AG04450 (cell line): ENCODE data around the gene PAPLN. TPM values are rescaled to one million over a fixed set of nuclear protein-coding genes. Genes with fewer than 3 reads are reported as not detected.
"Not testable (repeated sequence)": the region's sequence is repeated elsewhere in the genome, so short reads cannot be mapped to it uniquely, and the experiment has no call there.

Experiments used
- CTCF ChIA-PET: fragments of 300-600, 350-600 bp; formaldehyde crosslinking; extraction: SDS; loops from one replicate; lab custom pipeline; 2022; ENCODE audit warnings: antibody characterized with exemption, inconsistent platforms; lab: Charles Lee
- POLR2A ChIA-PET: fragments of 350-600 bp; formaldehyde crosslinking; extraction: SDS; loops from one replicate; lab custom pipeline; 2021; ENCODE audit warnings: antibody characterized with exemption, inconsistent platforms; lab: Yijun Ruan, JAX
- DNase-seq: peaks from one replicate; pipeline ENCODE4 v3.0.0-alpha.2; 2011; ENCODE audit warnings: low read depth, low spot score
- H3K27ac ChIP-seq: one replicate; pipeline ENCODE4 v1.5.1; 2012; ENCODE audit warnings: low read depth, low read length, control low read depth
- H3K27me3 ChIP-seq: one replicate; pipeline ENCODE4 v1.6.0; 2012; ENCODE audit warnings: low read length; ENCODE audit not compliant: control insufficient read depth, insufficient read depth
- H3K4me3 ChIP-seq: 2 replicates; pipeline ENCODE4 v1.5.1; 2011; ENCODE audit warnings: mild to moderate bottlenecking, low read depth, low read length, control low read depth
- H3K9me3 ChIP-seq: 2 replicates; pipeline ENCODE4 v1.5.1; 2012; ENCODE audit warnings: low read length; ENCODE audit not compliant: control insufficient read depth, insufficient read depth
- polyA plus RNA-seq: library from polyadenylated mRNA; depleted of rRNA; stranded (reverse); fragments of >200 nt; gene quantifications from 2 replicates; pipeline ENCODE4 v1.2.3, GENCODE V29; 2011
- TF ChIP-seq, protein P1 (sequence below): IDR thresholded peaks from 2 replicates; pipeline ENCODE4 v1.5.1; 2011; ENCODE audit warnings: low read depth, low read length, control low read depth, inconsistent platforms

Gene PAPLN
- polyA plus RNA-seq, 1 experiment: 3.1 TPM

DNA sequence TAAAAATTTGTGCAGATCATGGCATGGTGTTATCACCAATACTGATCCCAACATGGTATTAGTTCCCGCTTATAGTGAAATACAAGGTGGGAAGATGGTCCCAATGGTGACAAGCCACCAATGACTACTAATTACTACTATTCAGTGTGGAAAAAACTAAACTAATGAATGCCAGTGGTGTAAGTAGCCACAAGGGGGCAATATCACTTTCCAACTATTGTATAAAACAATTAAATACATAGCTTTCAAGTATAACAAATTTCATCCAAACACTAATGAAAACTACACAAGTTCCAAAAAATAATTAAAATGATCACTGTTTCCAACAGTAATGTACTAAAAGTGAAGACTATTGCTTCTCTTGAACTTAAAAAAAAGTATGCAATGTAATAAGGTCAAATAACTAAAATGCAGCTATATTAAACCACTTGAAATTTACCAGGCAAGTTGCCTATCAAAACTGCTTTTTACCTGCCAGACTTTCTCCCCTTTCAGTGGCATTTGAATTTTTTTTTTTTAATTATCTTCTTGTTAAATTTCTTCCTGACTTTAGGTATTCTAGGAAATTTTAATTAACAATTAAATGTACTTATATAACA, 58.0 kb downstream of the PAPLN start:
- H3K27ac ChIP-seq: no peak overlapping the region
- no peak overlapping the region for H3K4me3 ChIP-seq
- H3K27me3 ChIP-seq: no peaks in the 10 kb centered on the region
- no peaks in the 10 kb centered on the region for H3K9me3 ChIP-seq
- TF ChIP-seq, protein P1, sequence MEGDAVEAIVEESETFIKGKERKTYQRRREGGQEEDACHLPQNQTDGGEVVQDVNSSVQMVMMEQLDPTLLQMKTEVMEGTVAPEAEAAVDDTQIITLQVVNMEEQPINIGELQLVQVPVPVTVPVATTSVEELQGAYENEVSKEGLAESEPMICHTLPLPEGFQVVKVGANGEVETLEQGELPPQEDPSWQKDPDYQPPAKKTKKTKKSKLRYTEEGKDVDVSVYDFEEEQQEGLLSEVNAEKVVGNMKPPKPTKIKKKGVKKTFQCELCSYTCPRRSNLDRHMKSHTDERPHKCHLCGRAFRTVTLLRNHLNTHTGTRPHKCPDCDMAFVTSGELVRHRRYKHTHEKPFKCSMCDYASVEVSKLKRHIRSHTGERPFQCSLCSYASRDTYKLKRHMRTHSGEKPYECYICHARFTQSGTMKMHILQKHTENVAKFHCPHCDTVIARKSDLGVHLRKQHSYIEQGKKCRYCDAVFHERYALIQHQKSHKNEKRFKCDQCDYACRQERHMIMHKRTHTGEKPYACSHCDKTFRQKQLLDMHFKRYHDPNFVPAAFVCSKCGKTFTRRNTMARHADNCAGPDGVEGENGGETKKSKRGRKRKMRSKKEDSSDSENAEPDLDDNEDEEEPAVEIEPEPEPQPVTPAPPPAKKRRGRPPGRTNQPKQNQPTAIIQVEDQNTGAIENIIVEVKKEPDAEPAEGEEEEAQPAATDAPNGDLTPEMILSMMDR: peak; percentile 70
- DNase-seq: no peak
- CTCF ChIA-PET: interaction anchor here (0.6 to 2.6 kb wide), 59 partner anchors 9 to 741 kb away, joined by 3 to 173 read pairs (median 4); partner anchors contain the start of gene NUMB
- POLR2A ChIA-PET: interaction anchor here (0.5 to 0.7 kb wide), 3 partner anchors 8 to 1718 kb away, joined by 3 read pairs; no protein-coding TSS in a partner anchor

DNA sequence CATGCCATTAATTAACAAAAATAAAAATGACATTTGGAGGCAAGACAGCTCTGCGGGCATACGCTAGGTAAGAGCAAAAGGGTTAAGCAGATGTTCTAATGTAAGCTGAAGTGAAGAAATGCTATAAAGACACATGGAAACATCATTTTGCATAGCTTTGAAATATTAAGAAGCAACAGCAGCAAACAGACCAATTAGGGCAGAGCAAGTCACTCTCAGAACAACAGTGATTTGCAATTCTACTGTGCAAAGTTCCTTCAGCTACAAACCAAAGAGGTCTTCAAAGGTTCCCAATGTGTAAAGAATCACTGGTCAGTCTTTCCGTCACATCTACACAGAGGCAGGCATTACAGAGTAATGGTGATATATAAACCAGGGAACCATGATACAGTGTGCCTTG, 68.2 kb downstream of the PAPLN start:
- H3K4me3 ChIP-seq: no peak overlapping the region
- TF ChIP-seq, protein P1: no peak
- POLR2A ChIA-PET: interaction anchor here (0.6 kb wide), 1 partner anchor 29 kb away, joined by 4 read pairs; no protein-coding TSS in a partner anchor
- CTCF ChIA-PET: interaction anchor here (1.0 to 4.1 kb wide), 2 partner anchors 10 to 328 kb away, joined by 3 to 37 read pairs; no protein-coding TSS in a partner anchor
- no peak for DNase-seq
- H3K27me3 ChIP-seq: no peaks in the 10 kb centered on the region
- H3K27ac ChIP-seq: no peak overlapping the region
- H3K9me3 ChIP-seq: no peaks in the 10 kb centered on the region

DNA sequence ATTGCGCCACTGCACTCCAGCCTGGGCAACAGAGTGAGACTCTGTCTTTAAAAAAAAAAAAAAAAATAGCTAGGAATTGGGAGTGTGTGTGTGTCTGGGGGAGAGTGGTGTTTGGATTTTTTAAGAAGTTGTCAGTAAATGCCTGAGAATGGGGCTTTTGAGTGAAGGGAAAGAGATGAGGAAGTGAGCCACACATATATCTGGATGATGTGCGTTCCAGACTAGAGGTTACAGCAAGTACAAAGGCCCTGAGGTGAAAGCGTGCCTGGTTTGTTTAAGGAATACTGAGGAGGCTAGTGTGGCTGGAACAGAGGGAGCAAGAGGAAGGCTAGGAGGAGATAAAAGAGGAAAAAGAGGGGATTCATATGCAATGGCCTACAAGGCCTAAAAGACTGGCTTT, 70.0 kb downstream of the PAPLN start:
- POLR2A ChIA-PET: interaction anchor here (0.6 kb wide), 1 partner anchor 68 kb away, joined by 3 read pairs; no protein-coding TSS in a partner anchor
- CTCF ChIA-PET: interaction anchor here (4.1 kb wide), 1 partner anchor 12 kb away, joined by 37 read pairs; no protein-coding TSS in a partner anchor

DNA sequence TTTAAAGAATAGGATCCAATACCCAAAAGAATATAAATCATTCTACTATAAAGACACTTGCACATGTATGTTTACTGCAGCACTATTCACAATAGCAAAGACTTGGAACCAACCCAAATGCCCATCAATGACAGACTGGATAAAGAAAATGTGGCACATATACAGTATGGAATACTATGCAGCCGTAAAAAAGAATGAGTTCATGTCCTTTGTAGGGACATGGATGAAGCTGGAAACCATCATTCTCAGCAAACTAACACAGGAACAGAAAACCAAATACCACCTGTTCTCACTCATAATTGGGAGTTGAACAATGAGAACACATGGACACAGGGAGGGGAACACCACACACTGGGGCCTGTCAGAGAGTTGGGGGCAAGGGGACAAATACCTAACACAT, 71.9 kb downstream of the PAPLN start:
- DNase-seq, CTCF ChIA-PET, H3K9me3 ChIP-seq, H3K27me3 ChIP-seq, H3K4me3 ChIP-seq, H3K27ac ChIP-seq, POLR2A ChIA-PET: not testable (repeated sequence)

More for the DNA sequence above, 70.0 kb downstream of the PAPLN start:
- Histone ChIP-seq H3K4me3 (no peak overlapping the region), H3K9me3 (no peaks in the 10 kb centered on the region), H3K27me3 (no peaks in the 10 kb centered on the region), H3K27ac (no peak overlapping the region)
- TF ChIP-seq, protein P1: no peak
- no peak for DNase-seq

DNA sequence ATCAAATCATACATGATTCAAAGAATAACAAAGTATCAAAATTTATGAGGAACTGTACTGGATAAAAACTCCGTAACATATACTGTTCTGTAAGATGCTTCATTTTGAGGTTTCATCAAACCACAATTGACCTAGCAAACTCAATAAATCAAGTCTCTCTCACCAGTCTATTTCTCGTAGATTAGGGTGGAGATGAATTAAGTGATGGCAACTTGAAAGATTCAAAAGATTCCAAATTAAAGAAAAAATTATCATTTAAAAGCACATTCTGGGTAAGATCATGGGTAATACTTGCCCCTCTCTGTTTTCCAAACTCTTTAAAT, 74.4 kb downstream of the PAPLN start:
- POLR2A ChIA-PET: no interaction called here
- DNase-seq: no peak
- Histone ChIP-seq H3K27me3 (no peaks in the 10 kb centered on the region), H3K4me3 (no peak overlapping the region), H3K9me3 (no peaks in the 10 kb centered on the region), H3K27ac (no peak overlapping the region)
- TF ChIP-seq, protein P1: no peak
- CTCF ChIA-PET: no interaction called here
